ENCODE results near the gene COL9A3.

Gene COL9A3

GRCh38 chr20:62820962-62821725 is 4.3 kb downstream of the COL9A3 start:
- Histone ChIP-seq H3K36me3 (ENCODE audit: control insufficient read depth, insufficient read depth, low read length) (peaks cover 12% of the 10 kb centered on the region), H3K9me3 (ENCODE audit: control insufficient read depth, low read length) (no peaks in the 10 kb centered on the region), H3K4me3 (ENCODE audit: extremely low read depth, insufficient read depth, low read length, poor library complexity, severe bottlenecking) (no peak overlapping the region), H3K27ac (ENCODE audit: low read depth, low read length, severe bottlenecking) (no peak overlapping the region), H3K4me1 (ENCODE audit: control insufficient read depth, insufficient read depth, low read length, poor library complexity, severe bottlenecking) (peaks cover 32% of the 10 kb centered on the region)
- WGBS, 2 experiments (ENCODE audit: insufficient coverage in 2 of 2) = 91 to 95% methylated on average over 15 to 18 of the region's 19 CpGs

- Histone ChIP-seq H3K36me3 (ENCODE audit: control insufficient read depth, insufficient read depth, low read length) (peaks cover 12% of the 10 kb centered on the region), H3K27ac (ENCODE audit: low read depth, low read length, severe bottlenecking) (no peak overlapping the region)
- WGBS, 2 experiments (ENCODE audit: insufficient coverage in 2 of 2) = 80 to 97% methylated on average over 1 to 10 of the region's 12 CpGs
Observed at GRCh38 chr20:62821726-62822210, 4.9 kb downstream of the COL9A3 start.

GRCh38 chr20:62822239-62822787 is 5.5 kb downstream of the COL9A3 start:
- Histone ChIP-seq H3K4me1 (ENCODE audit: control insufficient read depth, insufficient read depth, low read length, poor library complexity, severe bottlenecking) (peaks cover 28% of the 10 kb centered on the region), H3K4me3 (ENCODE audit: extremely low read depth, insufficient read depth, low read length, poor library complexity, severe bottlenecking) (no peak overlapping the region), H3K27ac (ENCODE audit: low read depth, low read length, severe bottlenecking) (no peak overlapping the region), H3K9me3 (ENCODE audit: control insufficient read depth, low read length) (no peaks in the 10 kb centered on the region), H3K36me3 (ENCODE audit: control insufficient read depth, insufficient read depth, low read length) (peaks cover 13% of the 10 kb centered on the region)
- WGBS, 2 experiments (ENCODE audit: insufficient coverage in 2 of 2) = 89 to 90% methylated on average over 5 to 6 of the region's 7 CpGs

More at GRCh38 chr20:62821726-62822210, 4.9 kb downstream of the COL9A3 start:
- Histone ChIP-seq H3K4me3 (ENCODE audit: extremely low read depth, insufficient read depth, low read length, poor library complexity, severe bottlenecking) (no peak overlapping the region), H3K4me1 (ENCODE audit: control insufficient read depth, insufficient read depth, low read length, poor library complexity, severe bottlenecking) (peaks cover 29% of the 10 kb centered on the region), H3K9me3 (ENCODE audit: control insufficient read depth, low read length) (no peaks in the 10 kb centered on the region)

GRCh38 chr20:62822788-62823651 is 6.2 kb downstream of the COL9A3 start:
- Histone ChIP-seq H3K4me3 (ENCODE audit: extremely low read depth, insufficient read depth, low read length, poor library complexity, severe bottlenecking) (no peak overlapping the region), H3K27ac (ENCODE audit: low read depth, low read length, severe bottlenecking) (no peak overlapping the region)
- WGBS, 2 experiments (ENCODE audit: insufficient coverage in 2 of 2) = 86 to 87% methylated on average over 20 to 24 of the region's 24 CpGs

GRCh38 chr20:62823688-62824475 is 7.0 kb downstream of the COL9A3 start:
- H3K36me3 ChIP-seq (ENCODE audit: control insufficient read depth, insufficient read depth, low read length) = peaks cover 21% of the 10 kb centered on the region
- 78 to 82% methylated on average over 33 to 36 of the region's 38 CpGs for WGBS, 2 experiments (ENCODE audit: insufficient coverage in 2 of 2)
- peaks cover 16% of the 10 kb centered on the region for H3K4me1 ChIP-seq (ENCODE audit: control insufficient read depth, insufficient read depth, low read length, poor library complexity, severe bottlenecking)
- no peak overlapping the region for H3K4me3 ChIP-seq (ENCODE audit: extremely low read depth, insufficient read depth, low read length, poor library complexity, severe bottlenecking)
- no peaks in the 10 kb centered on the region for H3K9me3 ChIP-seq (ENCODE audit: control insufficient read depth, low read length)
- H3K27ac ChIP-seq (ENCODE audit: low read depth, low read length, severe bottlenecking) = no peak overlapping the region

More at GRCh38 chr20:62822788-62823651, 6.2 kb downstream of the COL9A3 start:
- Histone ChIP-seq H3K36me3 (ENCODE audit: control insufficient read depth, insufficient read depth, low read length) (peaks cover 20% of the 10 kb centered on the region), H3K9me3 (ENCODE audit: control insufficient read depth, low read length) (no peaks in the 10 kb centered on the region), H3K4me1 (ENCODE audit: control insufficient read depth, insufficient read depth, low read length, poor library complexity, severe bottlenecking) (peaks cover 21% of the 10 kb centered on the region)

GRCh38 chr20:62824476-62825332 is 7.9 kb downstream of the COL9A3 start:
- Histone ChIP-seq H3K4me3 (ENCODE audit: extremely low read depth, insufficient read depth, low read length, poor library complexity, severe bottlenecking) (no peak overlapping the region), H3K27ac (ENCODE audit: low read depth, low read length, severe bottlenecking) (no peak overlapping the region), H3K36me3 (ENCODE audit: control insufficient read depth, insufficient read depth, low read length) (peaks cover 25% of the 10 kb centered on the region), H3K4me1 (ENCODE audit: control insufficient read depth, insufficient read depth, low read length, poor library complexity, severe bottlenecking) (peaks cover 16% of the 10 kb centered on the region), H3K9me3 (ENCODE audit: control insufficient read depth, low read length) (no peaks in the 10 kb centered on the region)
- WGBS, 2 experiments (ENCODE audit: insufficient coverage in 2 of 2) = 60 to 66% methylated on average over 14 to 17 of the region's 36 CpGs

- H3K36me3 ChIP-seq (ENCODE audit: control insufficient read depth, insufficient read depth, low read length) = peaks cover 26% of the 10 kb centered on the region
- no peak overlapping the region for H3K4me3 ChIP-seq (ENCODE audit: extremely low read depth, insufficient read depth, low read length, poor library complexity, severe bottlenecking)
- no peaks in the 10 kb centered on the region for H3K9me3 ChIP-seq (ENCODE audit: control insufficient read depth, low read length)
- no peak overlapping the region for H3K27ac ChIP-seq (ENCODE audit: low read depth, low read length, severe bottlenecking)
- 89 to 92% methylated on average over 15 to 17 of the region's 22 CpGs for WGBS, 2 experiments (ENCODE audit: insufficient coverage in 2 of 2)
- H3K4me1 ChIP-seq (ENCODE audit: control insufficient read depth, insufficient read depth, low read length, poor library complexity, severe bottlenecking) = peaks cover 16% of the 10 kb centered on the region
Observed at GRCh38 chr20:62825333-62825985, 8.6 kb downstream of the COL9A3 start.

GRCh38 chr20:62825986-62826645 is 9.3 kb downstream of the COL9A3 start:
- Histone ChIP-seq H3K36me3 (ENCODE audit: control insufficient read depth, insufficient read depth, low read length) (peaks cover 26% of the 10 kb centered on the region), H3K9me3 (ENCODE audit: control insufficient read depth, low read length) (no peaks in the 10 kb centered on the region), H3K4me1 (ENCODE audit: control insufficient read depth, insufficient read depth, low read length, poor library complexity, severe bottlenecking) (peaks cover 16% of the 10 kb centered on the region), H3K27ac (ENCODE audit: low read depth, low read length, severe bottlenecking) (no peak overlapping the region), H3K4me3 (ENCODE audit: extremely low read depth, insufficient read depth, low read length, poor library complexity, severe bottlenecking) (no peak overlapping the region)
- WGBS, 2 experiments (ENCODE audit: insufficient coverage in 2 of 2) = 94 to 95% methylated on average over 24 to 26 of the region's 27 CpGs
